Lung (tissue), 12 donors: Measurements from ENCODE around the gene ETV3. TPM values are rescaled to one million over a fixed set of nuclear protein-coding genes. Genes with fewer than 3 reads are reported as not detected.

Source experiments
- ATAC-seq: fragments of 200-7000 bp; cut with Tn5 transposase; one replicate; pipeline ENCODE4 v1.9.1; 2020; ENCODE audit warnings: moderate number of reproducible peaks; ENCODE audit not compliant: insufficient read depth, low FRiP score
- DNase-seq, 3 donors: peaks; one replicate each; pipeline ENCODE4 v3.0.0-alpha.2; 2013 to 2017
- H3K27ac ChIP-seq, 2 donors: one replicate each; pipeline ENCODE4 v1.5.1; 2013; ENCODE audit warnings: mild to moderate bottlenecking in 2 of 2, moderate library complexity in 2 of 2, control low read depth in 1 of 2, inconsistent platforms in 1 of 2, low read depth in 1 of 2, low read length in 1 of 2
- H3K27me3 ChIP-seq, 3 donors: one replicate each; pipeline ENCODE4 v1.5.1; 2013; ENCODE audit warnings: low read length in 2 of 3; ENCODE audit not compliant: control insufficient read depth in 3 of 3, insufficient read depth in 3 of 3
- H3K36me3 ChIP-seq, 4 donors: one replicate each; pipeline ENCODE4 v1.5.1; 2013; ENCODE audit warnings: low read length in 4 of 4, mild to moderate bottlenecking in 1 of 4, moderate library complexity in 1 of 4; ENCODE audit not compliant: control insufficient read depth in 4 of 4, insufficient read depth in 4 of 4
- H3K4me1 ChIP-seq, 5 donors: one replicate each; pipeline ENCODE4 v1.5.1; 2013; ENCODE audit warnings: low read length in 5 of 5, mild to moderate bottlenecking in 2 of 5, moderate library complexity in 1 of 5; ENCODE audit not compliant: control insufficient read depth in 5 of 5, insufficient read depth in 5 of 5
- H3K4me3 ChIP-seq: one replicate; pipeline ENCODE4 v1.5.1; 2013; ENCODE audit warnings: mild to moderate bottlenecking, control low read depth, moderate library complexity
- H3K9ac ChIP-seq, 2 donors: one replicate each; pipeline ENCODE4 v1.5.1; 2013; ENCODE audit warnings: low read length in 2 of 2, control low read depth in 1 of 2; ENCODE audit not compliant: insufficient read depth in 1 of 2
- H3K9me3 ChIP-seq, 4 donors: one replicate each; pipeline ENCODE4 v1.5.1; 2013; ENCODE audit warnings: low read length in 3 of 4, mild to moderate bottlenecking in 1 of 4, moderate library complexity in 1 of 4; ENCODE audit not compliant: control insufficient read depth in 4 of 4, insufficient read depth in 3 of 4
- CTCF ChIP-seq: IDR thresholded peaks from 2 replicates; pipeline ENCODE4 v1.5.1; 2012; ENCODE audit warnings: mild to moderate bottlenecking; ENCODE audit errors: control extremely low read depth, extremely low read depth
- WGBS, 2 donors: extraction: QIAGEN DNeasy Blood & Tissue Kit; methylation state at CpG; one replicate each; pipeline ENCODE4 v1.1.7; 2013; 5-methylcytosine and 5-hydroxymethylcytosine counted together
- polyA plus RNA-seq, 2 donors: library from polyadenylated mRNA; stranded (reverse); fragments of 200-250 nt; gene quantifications; one replicate each; pipeline ENCODE4 v1.2.1, GENCODE V29; 2013
- total RNA-seq, 2 donors: library from RNA; depleted of rRNA in 1 of 2; stranded (reverse); fragments of >200 nt in 1 of 2; gene quantifications; one replicate each; pipeline ENCODE4 v1.2.1, GENCODE V29; 2014 to 2021
- donor health status: control.
- donor health status: control.
- donor health status: Bipolar disorder and iron deficiency.
- donor health status: healthy.
- donor health status: DM: yes; HTN: yes; CAD: no.

The ETV3 gene
- total and polyA plus RNA-seq, 4 donors = 7.9 to 31.5 (median 19.3) TPM

- H3K9me3 ChIP-seq = no peaks in the 10 kb centered on the region
- H3K9ac ChIP-seq = no peak overlapping the region
- peaks cover 0 to 7% (median 0%) of the 10 kb centered on the region in 5 donors for H3K4me1 ChIP-seq
- no peak for TF ChIP-seq CTCF
- H3K27ac ChIP-seq = no peak overlapping the region
- H3K4me3 ChIP-seq = no peak overlapping the region
- 95 to 99% methylated on average over 5 of the region's 5 CpGs for WGBS, 2 donors
- H3K36me3 ChIP-seq = no peaks in the 10 kb centered on the region
- ATAC-seq (no peak), DNase-seq (no peak)
- H3K27me3 ChIP-seq = no peaks in the 10 kb centered on the region
Measured at GRCh38 chr1:157087030-157087429, 51.2 kb downstream of the ETV3 start.

- ATAC-seq (no peak), DNase-seq (no peak)
- Histone ChIP-seq H3K9me3 (no peaks in the 10 kb centered on the region), H3K27ac (no peak overlapping the region), H3K9ac (no peak overlapping the region), H3K36me3 (no peaks in the 10 kb centered on the region), H3K27me3 (no peaks in the 10 kb centered on the region), H3K4me1 (peaks cover 0 to 7% (median 0%) of the 10 kb centered on the region in 5 donors), H3K4me3 (no peak overlapping the region)
- no peak for TF ChIP-seq CTCF
- WGBS, 2 donors = 73 to 77% methylated on average over 6 of the region's 6 CpGs
Measured at GRCh38 chr1:157086299-157086698, 51.9 kb downstream of the ETV3 start.

- no peak overlapping the region for H3K27ac ChIP-seq
- H3K36me3 ChIP-seq = no peaks in the 10 kb centered on the region
- H3K9ac ChIP-seq = no peak overlapping the region
- 44 to 64% methylated on average over 5 of the region's 5 CpGs for WGBS, 2 donors
- no peak for TF ChIP-seq CTCF
- no peaks in the 10 kb centered on the region for H3K27me3 ChIP-seq
- H3K9me3 ChIP-seq = no peaks in the 10 kb centered on the region
- ATAC-seq (no peak), DNase-seq (no peak)
- peaks cover 0 to 3% (median 0%) of the 10 kb centered on the region in 5 donors for H3K4me1 ChIP-seq
- H3K4me3 ChIP-seq = no peak overlapping the region
Measured at GRCh38 chr1:157085421-157085820, 52.8 kb downstream of the ETV3 start.

GRCh38 chr1:157084720-157085119 is 53.5 kb downstream of the ETV3 start:
- no peak for ATAC-seq
- H3K36me3 ChIP-seq = no peaks in the 10 kb centered on the region
- H3K4me3 ChIP-seq = no peak overlapping the region
- no peak for DNase-seq
- H3K4me1 ChIP-seq = no peaks in the 10 kb centered on the region
- H3K27ac ChIP-seq = no peak overlapping the region
- TF ChIP-seq CTCF = no peak
- no peaks in the 10 kb centered on the region for H3K27me3 ChIP-seq
- WGBS, 2 donors = 78 to 90% methylated on average over 5 of the region's 5 CpGs
- H3K9ac ChIP-seq = no peak overlapping the region
- no peaks in the 10 kb centered on the region for H3K9me3 ChIP-seq
